ENCODE data around the gene MYPOP. TPM values are rescaled to one million over a fixed set of nuclear protein-coding genes. Genes with fewer than 3 reads are reported as not detected.

Gene MYPOP
- total and polyA plus RNA-seq, 11 donors: 7.9 to 16.0 (median 9.8) TPM

GRCh38 chr19:45895519-45895972 is 6.9 kb downstream of the MYPOP start:
- WGBS, 4 donors: 79 to 87% (median 83%) methylated on average over 9 of the region's 9 CpGs
- no peak for TF ChIP-seq CTCF (IDR thresholded peaks at IDR 0.05)
- TF ChIP-seq POLR2A (IDR thresholded peaks at IDR 0.05): no peak
- H3K27me3 ChIP-seq: no peaks in the 10 kb centered on the region
- ATAC-seq: no peak
- intact Hi-C loops (cut with DNase I): no loop called here
- no peak overlapping the region for H3K4me3 ChIP-seq
- H3K4me1 ChIP-seq: peaks cover 0 to 7% (median 2%) of the 10 kb centered on the region in 12 donors
- H3K36me3 ChIP-seq: peaks cover 0 to 53% (median 36%) of the 10 kb centered on the region in 9 donors
- DNase-seq: no peak
- no peaks in the 10 kb centered on the region for H3K9me3 ChIP-seq
- no peak overlapping the region for H3K27ac ChIP-seq

- Histone ChIP-seq H3K27ac (no peak overlapping the region), H3K9me3 (no peaks in the 10 kb centered on the region), H3K4me3 (no peak overlapping the region), H3K4me1 (peaks cover 0 to 12% (median 4%) of the 10 kb centered on the region in 12 donors), H3K36me3 (peaks cover 0 to 23% (median 17%) of the 10 kb centered on the region in 9 donors), H3K27me3 (no peaks in the 10 kb centered on the region)
- ATAC-seq (no peak), DNase-seq (no peak)
- 82 to 89% (median 86%) methylated on average over 11 to 17 of the region's 17 CpGs for WGBS, 4 donors
- intact Hi-C loops (cut with DNase I): no loop called here
- TF ChIP-seq CTCF (IDR thresholded peaks at IDR 0.05) (no peak), POLR2A (IDR thresholded peaks at IDR 0.05) (no peak)
Observed at GRCh38 chr19:45890877-45891276, 11.5 kb downstream of the MYPOP start.

GRCh38 chr19:45889210-45889885 is 13.1 kb downstream of the MYPOP start:
- DNase-seq: no peak
- peaks cover 0 to 14% (median 7%) of the 10 kb centered on the region in 9 donors for H3K36me3 ChIP-seq
- no peak overlapping the region for H3K27ac ChIP-seq
- no peak for ATAC-seq
- H3K4me3 ChIP-seq: no peak overlapping the region
- no peaks in the 10 kb centered on the region for H3K27me3 ChIP-seq
- no peak for TF ChIP-seq POLR2A (IDR thresholded peaks at IDR 0.05)
- no peak for TF ChIP-seq CTCF (IDR thresholded peaks at IDR 0.05)
- no peaks in the 10 kb centered on the region for H3K9me3 ChIP-seq
- WGBS, 4 donors: 69 to 78% (median 76%) methylated on average over 6 of the region's 6 CpGs
- intact Hi-C loops (cut with DNase I): no loop called here
- peaks cover 9 to 25% (median 16%) of the 10 kb centered on the region in 12 donors for H3K4me1 ChIP-seq

- DNase-seq (no peak), ATAC-seq (no peak)
- TF ChIP-seq POLR2A (IDR thresholded peaks at IDR 0.05): no peak
- no peak for TF ChIP-seq CTCF (IDR thresholded peaks at IDR 0.05)
- Histone ChIP-seq H3K4me1 (peaks cover 11 to 46% (median 33%) of the 10 kb centered on the region in 12 donors), H3K9me3 (no peaks in the 10 kb centered on the region), H3K4me3 (peak overlapping the region; percentile 52 to 93 (median 80)), H3K27me3 (no peaks in the 10 kb centered on the region), H3K27ac (peak overlapping the region; percentile 75 to 95 (median 92)), H3K36me3 (peaks cover 0 to 19% (median 10%) of the 10 kb centered on the region in 9 donors)
- WGBS, 4 donors: 43 to 55% (median 49%) methylated on average over 10 of the region's 10 CpGs
- intact Hi-C loops (cut with DNase I): loop anchor here in 2 of 10 donors (2.0 kb wide), 1 partner anchor 16 kb away; the partner anchor contains the start of gene MYPOP (in 2 of the 2)
Observed at GRCh38 chr19:45887200-45887710, 15.2 kb downstream of the MYPOP start.

Data from heart left ventricle (tissue), 16 donors.